Activated naive CD8-positive, alpha-beta T cell (primary cell): ENCODE data around the gene KIT.

Experiments
- H3K27ac Mint-ChIP-seq: one replicate; pipeline ENCODE4 v1.8.0; 2021; ENCODE audit warnings: mixed read lengths
- H3K27me3 Mint-ChIP-seq: one replicate; pipeline ENCODE4 v1.8.0; 2021; ENCODE audit warnings: mixed read lengths
- H3K36me3 Mint-ChIP-seq: one replicate; pipeline ENCODE4 v1.8.0; 2021; ENCODE audit warnings: mixed read lengths
- H3K4me1 Mint-ChIP-seq: one replicate; pipeline ENCODE4 v1.8.0; 2021; ENCODE audit warnings: low read depth, mixed read lengths
- H3K4me3 Mint-ChIP-seq: one replicate; pipeline ENCODE4 v1.8.0; 2021; ENCODE audit warnings: mild to moderate bottlenecking, mixed read lengths
- H3K9me3 Mint-ChIP-seq: one replicate; pipeline ENCODE4 v1.8.0; 2021; ENCODE audit warnings: low read depth, mixed read lengths

Gene KIT

DNA sequence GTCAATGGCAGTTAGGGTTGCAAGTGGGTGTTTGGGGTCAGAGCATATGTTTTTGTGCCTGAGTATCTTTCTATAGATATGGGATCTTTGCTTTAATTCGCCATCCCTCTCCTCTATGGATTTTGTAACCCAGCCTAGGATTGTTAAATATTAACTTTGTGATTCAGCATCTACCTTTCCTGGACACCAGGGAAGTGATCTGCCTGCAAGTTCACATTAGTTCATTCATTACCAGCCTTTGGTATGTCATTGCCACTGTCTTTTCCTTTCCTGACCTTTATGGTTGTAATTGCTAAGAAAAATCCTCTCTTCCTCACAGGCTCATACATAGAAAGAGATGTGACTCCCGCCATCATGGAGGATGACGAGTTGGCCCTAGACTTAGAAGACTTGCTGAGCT lies 73.8 kb downstream of the KIT start:
- H3K4me1 Mint-ChIP-seq = no peaks in the 10 kb centered on the region

DNA sequence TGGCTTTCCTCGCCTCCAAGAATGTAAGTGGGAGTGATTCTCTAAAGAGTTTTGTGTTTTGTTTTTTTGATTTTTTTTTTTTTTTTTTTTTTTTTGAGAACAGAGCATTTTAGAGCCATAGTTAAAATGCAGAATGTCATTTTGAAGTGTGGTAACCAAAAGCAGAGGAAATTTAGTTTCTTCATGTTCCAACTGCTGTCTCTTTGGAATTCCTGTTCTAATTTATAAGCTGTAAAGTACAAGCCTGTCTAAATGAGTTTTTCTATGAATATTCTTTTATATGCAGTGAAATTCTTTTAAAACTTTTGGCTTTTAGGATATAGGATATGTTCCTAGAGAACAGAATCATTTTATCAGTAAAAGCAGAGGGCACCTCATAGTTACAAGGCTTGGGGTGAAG lies 74.2 kb downstream of the KIT start:
- H3K4me1 Mint-ChIP-seq = no peaks in the 10 kb centered on the region
- peaks cover 2% of the 10 kb centered on the region for H3K27me3 Mint-ChIP-seq
- no peak overlapping the region for H3K4me3 Mint-ChIP-seq
- no peaks in the 10 kb centered on the region for H3K9me3 Mint-ChIP-seq
- H3K36me3 Mint-ChIP-seq = no peaks in the 10 kb centered on the region
- H3K27ac Mint-ChIP-seq = no peak overlapping the region

More for the DNA sequence above, 73.8 kb downstream of the KIT start:
- Mint-ChIP-seq H3K4me3 (no peak overlapping the region), H3K36me3 (no peaks in the 10 kb centered on the region), H3K9me3 (no peaks in the 10 kb centered on the region), H3K27ac (no peak overlapping the region), H3K27me3 (peaks cover 2% of the 10 kb centered on the region)

DNA sequence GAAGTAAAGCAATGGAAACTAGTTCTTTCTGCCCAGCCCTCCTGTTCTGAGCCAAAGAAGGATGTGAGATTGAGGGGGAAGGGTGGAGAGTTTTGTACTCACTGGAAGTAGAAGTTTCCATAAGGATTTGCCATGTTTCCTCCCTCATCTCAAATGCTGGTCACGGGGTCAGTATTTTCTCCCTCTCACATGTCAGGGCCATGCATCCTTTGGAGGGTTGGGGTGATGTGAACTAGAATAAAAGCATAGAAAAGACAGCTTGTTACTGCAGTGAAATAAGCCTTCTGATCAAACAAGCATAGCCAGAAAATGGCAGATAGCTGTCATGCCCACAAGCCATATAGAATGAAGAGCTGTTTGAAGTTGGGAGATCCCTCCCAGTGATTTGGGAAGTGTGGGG lies 79.7 kb downstream of the KIT start:
- Mint-ChIP-seq H3K9me3 (no peaks in the 10 kb centered on the region), H3K36me3 (no peaks in the 10 kb centered on the region), H3K27me3 (no peaks in the 10 kb centered on the region), H3K4me1 (no peaks in the 10 kb centered on the region), H3K4me3 (no peak overlapping the region), H3K27ac (no peak overlapping the region)

DNA sequence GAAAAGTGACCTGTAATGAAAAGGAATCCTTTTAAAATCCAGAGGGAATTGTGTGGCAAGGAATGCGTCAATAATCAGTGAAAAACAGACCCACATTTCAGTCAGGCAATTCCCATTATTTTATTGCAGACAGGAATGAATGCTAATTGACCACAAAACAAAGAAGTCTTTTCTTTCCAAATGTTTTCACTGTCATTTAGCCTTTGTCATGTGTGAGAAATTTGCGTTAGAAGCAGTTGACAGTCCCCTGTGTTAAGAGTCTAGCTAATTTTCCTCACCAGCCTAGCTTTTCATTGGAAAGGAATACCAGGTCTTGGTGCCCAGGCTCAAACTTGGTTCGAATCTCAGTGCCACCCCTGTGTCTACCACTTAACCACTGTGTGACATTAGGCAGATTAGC lies 83.4 kb downstream of the KIT start:
- H3K4me1 Mint-ChIP-seq = no peaks in the 10 kb centered on the region
- H3K9me3 Mint-ChIP-seq = peaks cover 5% of the 10 kb centered on the region
- no peak overlapping the region for H3K4me3 Mint-ChIP-seq
- peaks cover 2% of the 10 kb centered on the region for H3K27me3 Mint-ChIP-seq
- no peaks in the 10 kb centered on the region for H3K36me3 Mint-ChIP-seq
- no peak overlapping the region for H3K27ac Mint-ChIP-seq

DNA sequence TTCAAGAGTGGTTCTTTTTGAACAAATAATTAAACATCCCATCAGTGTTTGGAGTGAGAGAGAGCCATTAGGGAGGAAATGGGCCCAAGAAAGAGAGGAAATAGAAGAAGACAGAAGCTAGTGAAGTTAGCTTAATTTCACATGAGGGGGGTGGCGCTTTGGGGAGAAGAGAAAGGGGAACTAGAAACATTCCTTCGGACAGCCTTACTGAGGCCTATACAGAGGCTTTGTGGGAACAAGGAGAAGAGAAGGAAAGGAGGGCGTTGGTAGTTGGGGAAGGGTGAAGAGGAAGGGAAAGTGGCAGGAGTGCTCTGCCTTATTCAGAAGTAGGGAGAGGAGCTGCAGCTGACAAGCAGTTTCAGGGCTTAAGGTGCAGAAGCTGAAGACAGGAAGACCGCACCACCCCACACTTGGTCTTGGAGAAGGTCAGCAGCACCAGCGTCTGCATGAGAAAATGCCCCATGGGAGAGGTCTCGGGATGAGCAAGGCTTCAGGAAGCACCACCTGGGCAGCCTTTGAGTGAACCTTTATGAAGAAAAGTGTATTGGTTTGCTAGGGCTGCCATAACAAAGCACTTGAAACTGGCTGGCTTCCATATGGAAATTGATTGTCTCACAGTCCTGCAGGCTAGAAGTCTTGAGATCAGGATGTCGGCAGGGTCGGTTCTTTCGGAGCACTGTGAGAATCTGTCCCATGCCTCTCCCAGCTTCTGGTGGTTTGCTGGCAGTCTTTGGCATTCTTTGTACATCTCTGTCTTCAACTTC lies 85.1 kb downstream of the KIT start:
- no peaks in the 10 kb centered on the region for H3K4me1 Mint-ChIP-seq
- no peak overlapping the region for H3K27ac Mint-ChIP-seq
- no peak overlapping the region for H3K4me3 Mint-ChIP-seq
- no peaks in the 10 kb centered on the region for H3K36me3 Mint-ChIP-seq
- peaks cover 2% of the 10 kb centered on the region for H3K27me3 Mint-ChIP-seq
- H3K9me3 Mint-ChIP-seq = peaks cover 5% of the 10 kb centered on the region

DNA sequence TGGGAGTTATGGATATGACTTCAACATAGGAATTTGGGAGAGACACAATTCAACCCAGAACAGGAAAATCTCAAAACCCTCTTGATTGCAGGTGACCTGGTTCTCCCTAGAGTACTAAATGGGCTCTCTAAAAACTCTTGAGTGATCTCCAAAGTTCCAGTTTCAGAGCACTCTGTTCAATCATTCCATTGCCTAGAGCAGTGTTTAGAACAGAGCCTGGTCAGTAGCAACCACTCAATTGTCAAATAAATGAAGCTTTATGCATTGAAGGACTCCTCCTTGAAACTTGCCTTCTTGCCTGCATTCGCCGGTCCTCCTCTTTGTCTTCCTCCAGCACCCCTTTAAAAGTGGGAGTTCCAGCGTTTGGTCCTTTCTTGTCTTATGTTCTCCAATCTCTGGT lies 85.8 kb downstream of the KIT start:
- H3K9me3 Mint-ChIP-seq = peaks cover 5% of the 10 kb centered on the region
- no peak overlapping the region for H3K27ac Mint-ChIP-seq
- H3K4me3 Mint-ChIP-seq = no peak overlapping the region
- peaks cover 2% of the 10 kb centered on the region for H3K27me3 Mint-ChIP-seq
- H3K36me3 Mint-ChIP-seq = no peaks in the 10 kb centered on the region
- H3K4me1 Mint-ChIP-seq = no peaks in the 10 kb centered on the region

DNA sequence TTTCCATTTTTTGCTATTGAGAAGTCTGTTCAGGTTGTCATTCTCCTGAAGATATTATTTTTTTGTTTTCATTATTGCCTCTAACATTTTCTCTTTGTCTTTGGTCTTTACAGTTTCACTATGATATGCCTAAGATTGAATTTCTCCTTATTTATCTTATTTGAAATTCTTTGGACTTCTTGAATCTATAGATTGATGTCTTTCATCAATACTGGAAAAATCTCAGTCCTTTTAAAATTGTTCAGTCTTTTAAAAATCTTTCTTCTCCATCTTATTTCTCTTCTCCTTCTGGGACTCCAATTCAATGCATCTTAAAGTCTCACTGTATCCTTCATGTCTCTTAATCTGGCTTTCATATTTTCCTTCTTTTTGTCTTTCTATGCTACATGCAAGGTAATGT lies 86.7 kb downstream of the KIT start:
- peaks cover 5% of the 10 kb centered on the region for H3K9me3 Mint-ChIP-seq
- peaks cover 2% of the 10 kb centered on the region for H3K27me3 Mint-ChIP-seq
- H3K27ac Mint-ChIP-seq = no peak overlapping the region
- H3K4me3 Mint-ChIP-seq = no peak overlapping the region
- H3K36me3 Mint-ChIP-seq = no peaks in the 10 kb centered on the region
- no peaks in the 10 kb centered on the region for H3K4me1 Mint-ChIP-seq

DNA sequence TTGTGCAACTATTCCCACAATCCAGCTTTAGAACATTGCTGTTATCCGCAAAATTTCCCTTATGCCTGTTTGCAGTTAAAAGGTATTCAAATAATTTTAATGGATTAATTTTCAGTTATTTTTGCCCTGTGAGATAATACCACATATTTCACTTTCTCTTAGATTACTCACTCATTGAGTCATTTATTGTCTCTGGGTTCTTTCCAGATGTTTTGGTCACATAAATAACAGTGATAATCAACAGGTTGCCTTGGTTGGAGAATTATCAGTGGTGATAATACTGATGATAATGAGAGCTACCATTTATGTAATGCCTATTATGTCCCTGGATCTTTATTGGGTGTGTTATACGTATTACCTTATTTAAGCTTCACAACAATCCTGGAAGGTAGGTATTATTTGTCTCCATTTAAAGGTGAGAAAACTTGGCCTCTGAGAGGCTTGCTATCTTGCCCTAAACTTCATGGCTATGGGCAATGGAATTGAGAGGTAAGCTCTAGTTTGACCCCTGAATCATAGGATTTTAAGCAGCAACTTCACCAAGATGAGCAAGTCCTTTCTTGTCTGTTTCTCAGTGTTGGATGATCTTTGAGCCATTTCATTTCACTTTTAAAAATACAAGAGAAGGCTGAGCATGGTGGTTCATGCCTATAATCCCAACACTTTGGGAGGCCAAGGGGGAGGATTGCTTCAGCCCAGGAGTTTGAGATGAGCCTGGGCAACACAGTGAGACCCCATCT lies 87.4 kb downstream of the KIT start:
- Mint-ChIP-seq H3K4me3 (no peak overlapping the region), H3K27me3 (peaks cover 2% of the 10 kb centered on the region), H3K4me1 (no peaks in the 10 kb centered on the region), H3K36me3 (no peaks in the 10 kb centered on the region), H3K27ac (no peak overlapping the region), H3K9me3 (peaks cover 5% of the 10 kb centered on the region)

DNA sequence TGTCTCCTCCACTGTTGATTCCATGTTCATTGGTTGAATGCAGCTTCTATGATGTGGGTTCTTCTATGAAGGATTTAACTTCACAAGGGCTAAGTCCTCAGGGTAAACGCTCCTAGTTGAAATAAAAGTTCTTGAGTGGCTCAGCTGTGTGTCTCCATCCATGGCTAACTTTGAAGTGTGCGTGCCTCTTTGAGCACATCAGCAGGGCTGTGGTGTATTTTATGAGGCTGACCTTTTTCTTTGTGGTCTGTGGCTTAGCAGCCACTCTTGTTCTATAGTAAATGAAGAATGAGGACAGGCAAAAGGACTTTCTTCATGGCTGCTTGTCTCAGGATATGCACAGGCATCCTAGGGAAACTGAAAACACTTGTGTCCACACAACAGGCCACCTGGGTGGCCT lies 88.5 kb downstream of the KIT start:
- Mint-ChIP-seq H3K4me3 (no peak overlapping the region), H3K36me3 (no peaks in the 10 kb centered on the region)

DNA sequence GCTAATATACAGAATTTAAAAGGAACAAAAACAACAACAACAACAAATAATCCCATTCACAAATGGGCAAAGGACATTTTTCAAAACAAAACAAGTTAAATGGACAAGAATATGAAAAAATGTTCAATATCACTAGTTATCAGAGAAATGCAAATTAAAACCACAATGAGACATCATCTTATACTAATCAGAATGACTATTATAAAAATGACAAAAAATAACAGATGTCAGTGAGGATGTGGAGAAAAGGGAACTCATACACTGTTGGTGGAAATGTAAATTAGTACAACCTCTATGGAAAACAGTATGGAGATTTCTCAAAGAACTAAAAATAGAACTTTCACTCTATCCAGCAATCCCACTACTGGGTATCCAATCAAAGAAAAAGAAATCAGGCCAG lies 92.6 kb downstream of the KIT start:
- no peaks in the 10 kb centered on the region for H3K27me3 Mint-ChIP-seq
- H3K4me1 Mint-ChIP-seq = no peaks in the 10 kb centered on the region
- H3K27ac Mint-ChIP-seq = no peak overlapping the region
- no peaks in the 10 kb centered on the region for H3K9me3 Mint-ChIP-seq
- no peak overlapping the region for H3K4me3 Mint-ChIP-seq
- H3K36me3 Mint-ChIP-seq = no peaks in the 10 kb centered on the region

More for the DNA sequence above, 88.5 kb downstream of the KIT start:
- Mint-ChIP-seq H3K27ac (no peak overlapping the region), H3K9me3 (peaks cover 5% of the 10 kb centered on the region), H3K4me1 (no peaks in the 10 kb centered on the region), H3K27me3 (peaks cover 2% of the 10 kb centered on the region)

DNA sequence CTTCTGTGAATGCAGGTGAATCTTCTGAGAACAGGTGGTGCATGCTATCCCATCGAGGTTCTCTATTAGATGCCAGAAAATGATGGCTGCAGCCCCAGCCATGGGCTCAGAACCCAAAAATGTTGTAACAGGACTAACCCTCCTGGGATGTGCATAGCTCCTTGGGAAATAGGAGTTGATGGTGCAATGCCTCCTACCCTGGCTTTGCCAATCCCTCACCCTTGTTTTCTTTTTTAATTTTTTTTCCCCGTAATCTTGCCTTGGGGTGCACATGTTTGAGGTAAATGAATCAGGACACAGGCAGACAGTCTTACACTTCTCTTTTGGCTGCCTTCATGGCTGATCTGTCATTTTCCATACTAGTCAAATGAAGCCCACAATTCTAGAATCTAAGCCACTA lies 96.6 kb downstream of the KIT start:
- Mint-ChIP-seq H3K4me3 (no peak overlapping the region), H3K27ac (no peak overlapping the region), H3K4me1 (no peaks in the 10 kb centered on the region), H3K27me3 (no peaks in the 10 kb centered on the region), H3K9me3 (no peaks in the 10 kb centered on the region), H3K36me3 (no peaks in the 10 kb centered on the region)

DNA sequence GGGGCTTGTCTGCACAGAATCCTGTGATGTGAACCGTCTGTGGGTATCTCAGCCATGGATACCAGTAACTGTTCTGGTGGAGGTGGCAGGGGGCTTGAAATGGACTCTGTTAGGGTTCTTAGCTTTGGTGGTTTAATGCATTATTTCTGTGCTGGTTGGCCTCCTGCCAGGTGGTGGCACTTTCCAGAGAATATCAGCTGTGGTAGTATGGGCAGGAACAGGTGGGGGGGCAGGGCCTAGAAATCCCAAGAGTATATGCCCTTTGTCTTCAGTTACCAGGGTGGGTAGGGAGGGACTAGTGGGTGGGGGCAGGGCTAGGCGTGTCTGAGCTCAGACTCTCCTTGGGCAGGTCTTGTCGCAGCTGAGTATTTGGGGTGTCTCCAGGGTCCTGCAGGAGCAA lies 106.7 kb downstream of the KIT start:
- Mint-ChIP-seq H3K27ac (no peak overlapping the region), H3K27me3 (no peaks in the 10 kb centered on the region), H3K36me3 (peaks cover 4% of the 10 kb centered on the region), H3K4me1 (no peaks in the 10 kb centered on the region), H3K9me3 (peaks cover 16% of the 10 kb centered on the region), H3K4me3 (no peak overlapping the region)

DNA sequence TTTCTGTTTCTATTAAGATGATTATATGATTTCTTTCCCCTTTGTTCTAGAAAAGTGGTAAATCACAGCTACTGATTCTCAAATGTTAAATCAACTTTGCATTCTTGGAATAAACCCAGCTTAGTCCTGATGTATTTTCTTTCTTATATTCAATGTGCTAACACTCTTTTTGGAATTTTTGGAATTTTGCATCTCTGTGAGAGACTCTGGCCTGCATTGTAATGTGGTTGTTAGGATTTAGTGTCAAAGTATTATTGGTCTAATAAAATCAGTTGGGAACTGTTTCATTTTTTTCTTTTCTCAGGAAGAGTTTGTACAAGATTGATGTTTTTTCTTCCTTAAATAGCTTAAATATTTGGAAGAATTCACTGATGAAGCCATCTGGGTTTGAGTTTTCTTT lies 109.6 kb downstream of the KIT start:
- H3K27ac Mint-ChIP-seq = no peak overlapping the region
- H3K36me3 Mint-ChIP-seq = peaks cover 6% of the 10 kb centered on the region
- H3K4me1 Mint-ChIP-seq = no peaks in the 10 kb centered on the region
- peaks cover 2% of the 10 kb centered on the region for H3K27me3 Mint-ChIP-seq
- peaks cover 8% of the 10 kb centered on the region for H3K9me3 Mint-ChIP-seq
- H3K4me3 Mint-ChIP-seq = no peak overlapping the region

DNA sequence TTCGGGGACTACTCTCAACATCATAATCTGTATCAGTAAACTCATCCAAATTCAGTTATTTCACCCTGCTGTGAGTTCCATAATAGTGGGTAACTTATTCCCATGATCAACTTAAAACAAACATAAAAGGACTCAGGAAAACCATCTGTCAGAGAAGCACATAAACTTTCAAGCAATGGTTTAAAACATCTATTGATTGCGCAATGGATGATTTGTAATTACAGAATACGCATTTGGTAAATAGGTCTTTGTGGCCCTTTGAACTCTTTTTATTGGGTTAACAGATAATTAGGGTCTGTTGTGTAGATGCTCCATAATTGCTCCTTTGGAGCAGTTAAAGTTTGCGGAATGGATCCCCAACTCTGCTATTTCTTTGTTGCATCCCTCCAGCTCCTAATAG lies 115.3 kb downstream of the KIT start:
- no peaks in the 10 kb centered on the region for H3K4me1 Mint-ChIP-seq
- H3K4me3 Mint-ChIP-seq = no peak overlapping the region
- peaks cover 2% of the 10 kb centered on the region for H3K27me3 Mint-ChIP-seq
- peaks cover 2% of the 10 kb centered on the region for H3K36me3 Mint-ChIP-seq
- H3K27ac Mint-ChIP-seq = no peak overlapping the region
- H3K9me3 Mint-ChIP-seq = no peaks in the 10 kb centered on the region

DNA sequence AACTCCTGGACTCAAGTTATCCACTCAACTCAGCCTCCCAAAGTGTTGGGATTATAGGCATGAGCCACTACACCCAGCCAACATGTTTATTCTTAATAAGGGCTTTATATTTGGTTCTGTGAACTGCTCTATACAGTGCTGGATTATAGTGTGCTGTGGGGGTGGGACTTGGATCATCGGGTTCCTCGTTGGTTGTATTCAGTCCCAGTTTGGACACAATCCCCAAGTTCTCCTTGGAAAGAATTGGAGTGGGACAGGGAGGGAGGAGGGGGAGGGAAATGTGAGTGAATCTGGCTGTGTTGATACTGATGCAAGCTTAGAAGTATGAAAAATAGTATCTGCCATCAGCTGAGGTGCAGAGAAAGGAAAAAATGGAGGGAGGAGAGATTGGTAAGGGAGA lies 121.3 kb downstream of the KIT start:
- H3K4me1 Mint-ChIP-seq = no peaks in the 10 kb centered on the region
- no peak overlapping the region for H3K4me3 Mint-ChIP-seq
- no peaks in the 10 kb centered on the region for H3K9me3 Mint-ChIP-seq
- no peak overlapping the region for H3K27ac Mint-ChIP-seq
- H3K36me3 Mint-ChIP-seq = no peaks in the 10 kb centered on the region
- no peaks in the 10 kb centered on the region for H3K27me3 Mint-ChIP-seq
